ENCODE measurements around the gene CDH2.

- TF ChIP-seq CTCF (IDR thresholded peaks at IDR 0.05; ENCODE audit: poor library complexity) (no peak), EZH2phosphoT487 (IDR thresholded peaks at IDR 0.05; ENCODE audit: low read depth, severe bottlenecking, unreplicated experiment) (no peak)
Measured at GRCh38 chr18:28126768-28127167, 50.2 kb downstream of the CDH2 start.
